Upper lobe of right lung (tissue), 1 donor: ENCODE measurements around the gene SPATA16. TPM values are rescaled to one million over a fixed set of nuclear protein-coding genes. Genes with fewer than 3 reads are reported as not detected.

Experiments
- ATAC-seq: fragments of 200-7000 bp; cut with Tn5 transposase; one replicate; pipeline ENCODE4 v1.9.1; 2020; ENCODE audit warnings: mild to moderate bottlenecking, moderate library complexity
- DNase-seq: peaks from one replicate; pipeline ENCODE4 v3.0.0-alpha.2; 2020
- H3K27ac ChIP-seq: fragments of 200-600 bp; one replicate; pipeline ENCODE4 v1.8.0; 2022
- H3K27me3 ChIP-seq: fragments of 200-600 bp; one replicate; pipeline ENCODE4 v1.8.0; 2022; ENCODE audit warnings: mild to moderate bottlenecking
- H3K36me3 ChIP-seq: fragments of 200-600 bp; one replicate; pipeline ENCODE4 v1.8.0; 2022
- H3K4me1 ChIP-seq: fragments of 200-600 bp; one replicate; pipeline ENCODE4 v1.8.0; 2022
- H3K4me3 ChIP-seq: fragments of 200-600 bp; one replicate; pipeline ENCODE4 v1.8.0; 2022; ENCODE audit warnings: mild to moderate bottlenecking
- H3K9me3 ChIP-seq: fragments of 200-600 bp; one replicate; pipeline ENCODE4 v1.8.0; 2022
- intact Hi-C: fragments of 100-400 bp; cut with DNase I; formaldehyde crosslinking; loops from one replicate; pipeline ENCODE4 v1.11.0; 2022
- total RNA-seq: library from RNA; stranded (reverse); fragmentation: NEBNext Ultra II Directional; extraction: Animal tissue kit (Norgen Biotek cat#: 25700); gene quantifications from one replicate; pipeline ENCODE4 v1.2.1, GENCODE V29; 2021
- TF ChIP-seq, protein P1 (sequence below): fragments of 200-600 bp; IDR thresholded peaks from one replicate; pipeline ENCODE4 v1.8.0; 2022; ENCODE audit warnings: antibody characterized with exemption
- donor health status: DM: no; HTN: yes; CAD: no; lungs with severe emphysema.

The SPATA16 gene
- total RNA-seq, 1 donor from 2014 or later: not detected

GRCh38 chr3:173003471-173003870 is 137.6 kb downstream of the SPATA16 start:
- H3K36me3 ChIP-seq: no peaks in the 10 kb centered on the region
- no peaks in the 10 kb centered on the region for H3K27me3 ChIP-seq
- ATAC-seq: no peak
- TF ChIP-seq, protein P1, sequence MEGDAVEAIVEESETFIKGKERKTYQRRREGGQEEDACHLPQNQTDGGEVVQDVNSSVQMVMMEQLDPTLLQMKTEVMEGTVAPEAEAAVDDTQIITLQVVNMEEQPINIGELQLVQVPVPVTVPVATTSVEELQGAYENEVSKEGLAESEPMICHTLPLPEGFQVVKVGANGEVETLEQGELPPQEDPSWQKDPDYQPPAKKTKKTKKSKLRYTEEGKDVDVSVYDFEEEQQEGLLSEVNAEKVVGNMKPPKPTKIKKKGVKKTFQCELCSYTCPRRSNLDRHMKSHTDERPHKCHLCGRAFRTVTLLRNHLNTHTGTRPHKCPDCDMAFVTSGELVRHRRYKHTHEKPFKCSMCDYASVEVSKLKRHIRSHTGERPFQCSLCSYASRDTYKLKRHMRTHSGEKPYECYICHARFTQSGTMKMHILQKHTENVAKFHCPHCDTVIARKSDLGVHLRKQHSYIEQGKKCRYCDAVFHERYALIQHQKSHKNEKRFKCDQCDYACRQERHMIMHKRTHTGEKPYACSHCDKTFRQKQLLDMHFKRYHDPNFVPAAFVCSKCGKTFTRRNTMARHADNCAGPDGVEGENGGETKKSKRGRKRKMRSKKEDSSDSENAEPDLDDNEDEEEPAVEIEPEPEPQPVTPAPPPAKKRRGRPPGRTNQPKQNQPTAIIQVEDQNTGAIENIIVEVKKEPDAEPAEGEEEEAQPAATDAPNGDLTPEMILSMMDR: no peak
- intact Hi-C loops: no loop called here
- H3K4me3 ChIP-seq: no peak overlapping the region
- no peaks in the 10 kb centered on the region for H3K9me3 ChIP-seq
- H3K27ac ChIP-seq: no peak overlapping the region
- no peak for DNase-seq
- H3K4me1 ChIP-seq: no peaks in the 10 kb centered on the region

DNA sequence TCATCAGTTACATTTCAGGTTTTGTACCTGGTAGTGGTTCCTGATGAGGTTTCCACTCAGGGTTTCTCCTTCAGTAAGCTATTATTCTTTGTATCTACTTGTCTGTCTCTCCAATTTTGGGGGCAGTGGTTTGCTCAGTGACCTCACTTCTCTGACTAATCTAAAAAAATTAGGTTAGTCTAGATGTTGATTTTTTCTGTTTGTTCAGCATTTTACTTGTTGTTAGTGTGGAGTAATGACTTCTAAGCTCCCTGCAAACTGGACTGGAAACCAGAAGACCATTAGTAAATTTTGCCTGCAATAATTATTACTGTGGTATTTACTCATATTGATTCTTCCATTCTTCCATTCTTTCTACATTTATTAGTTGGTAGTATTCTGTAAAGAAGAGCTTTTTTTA is 139.4 kb downstream of the SPATA16 start:
- Histone ChIP-seq H3K27ac (no peak overlapping the region), H3K4me1 (no peaks in the 10 kb centered on the region), H3K9me3 (no peaks in the 10 kb centered on the region), H3K36me3 (no peaks in the 10 kb centered on the region), H3K4me3 (no peak overlapping the region), H3K27me3 (no peaks in the 10 kb centered on the region)
- intact Hi-C loops: no loop called here
- TF ChIP-seq, protein P1: no peak
- no peak for ATAC-seq
- DNase-seq: no peak

GRCh38 chr3:173000553-173000952 is 140.5 kb downstream of the SPATA16 start:
- intact Hi-C loops: no loop called here
- no peak for DNase-seq
- no peak overlapping the region for H3K27ac ChIP-seq
- ATAC-seq: no peak
- H3K36me3 ChIP-seq: no peaks in the 10 kb centered on the region
- TF ChIP-seq, protein P1: no peak
- no peaks in the 10 kb centered on the region for H3K27me3 ChIP-seq
- H3K4me1 ChIP-seq: no peaks in the 10 kb centered on the region
- H3K9me3 ChIP-seq: no peaks in the 10 kb centered on the region
- no peak overlapping the region for H3K4me3 ChIP-seq

DNA sequence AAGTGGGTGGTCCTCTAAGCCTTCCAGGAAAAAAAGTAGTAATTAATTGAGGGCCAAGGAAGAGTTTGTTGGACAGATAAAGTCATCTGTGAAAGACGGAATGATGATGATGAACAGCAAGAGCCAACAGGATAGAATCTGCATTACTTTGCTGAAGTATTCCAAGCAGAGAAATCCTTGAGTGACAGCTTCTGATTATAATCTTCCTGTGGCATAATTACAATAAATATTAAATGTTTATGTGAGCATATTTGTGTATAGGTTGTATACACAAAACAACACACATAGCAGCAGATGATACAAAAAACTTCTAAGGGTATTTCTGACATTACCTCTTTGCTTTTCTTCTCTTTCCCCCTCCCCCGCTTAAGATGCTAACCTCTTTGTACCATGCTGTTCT is 147.6 kb downstream of the SPATA16 start:
- H3K27ac ChIP-seq: no peak overlapping the region
- no peaks in the 10 kb centered on the region for H3K27me3 ChIP-seq
- H3K4me1 ChIP-seq: no peaks in the 10 kb centered on the region
- no peaks in the 10 kb centered on the region for H3K9me3 ChIP-seq
- H3K4me3 ChIP-seq: no peak overlapping the region
- ATAC-seq: no peak
- H3K36me3 ChIP-seq: no peaks in the 10 kb centered on the region
- no peak for DNase-seq
- TF ChIP-seq, protein P1: no peak
- intact Hi-C loops: no loop called here

DNA sequence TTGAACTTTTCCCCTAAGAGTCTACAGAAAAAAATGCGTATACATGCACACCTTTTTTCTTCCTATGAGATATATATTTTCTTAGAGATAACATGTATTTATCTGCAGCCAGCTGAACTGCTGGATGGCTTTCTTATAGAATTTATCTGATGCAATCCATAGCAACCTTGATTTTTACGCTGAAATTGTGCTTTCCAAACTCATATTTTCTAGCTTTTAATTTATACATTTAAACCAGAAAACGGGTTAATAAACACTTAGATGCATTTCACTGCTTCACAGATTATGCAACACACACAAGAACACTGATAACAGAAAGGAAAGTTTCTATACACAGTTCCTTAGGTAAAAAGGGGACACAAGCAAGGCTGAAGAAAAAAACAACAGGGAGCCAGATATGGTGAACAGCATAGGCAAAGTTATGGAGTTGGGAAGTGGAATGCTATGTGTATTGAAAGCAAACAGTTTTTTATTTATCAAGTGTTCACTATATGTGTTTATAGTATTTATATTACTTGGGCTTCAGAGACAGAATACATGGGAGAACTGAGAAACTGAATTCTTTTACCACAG is 149.5 kb downstream of the SPATA16 start:
- Histone ChIP-seq H3K9me3 (no peaks in the 10 kb centered on the region), H3K4me1 (no peaks in the 10 kb centered on the region), H3K36me3 (no peaks in the 10 kb centered on the region), H3K27ac (no peak overlapping the region), H3K27me3 (no peaks in the 10 kb centered on the region), H3K4me3 (no peak overlapping the region)
- intact Hi-C loops: no loop called here
- no peak for ATAC-seq
- TF ChIP-seq, protein P1: no peak
- DNase-seq: no peak

GRCh38 chr3:172989373-172989772 is 151.7 kb downstream of the SPATA16 start:
- no peaks in the 10 kb centered on the region for H3K36me3 ChIP-seq
- H3K9me3 ChIP-seq: no peaks in the 10 kb centered on the region
- DNase-seq: no peak
- H3K27me3 ChIP-seq: no peaks in the 10 kb centered on the region
- no peak for ATAC-seq
- TF ChIP-seq, protein P1: no peak
- intact Hi-C loops: no loop called here
- H3K4me1 ChIP-seq: no peaks in the 10 kb centered on the region
- H3K4me3 ChIP-seq: no peak overlapping the region
- no peak overlapping the region for H3K27ac ChIP-seq
